HL-60 (cell line): Measurements from ENCODE around the gene CIB2.

ENCODE experiments used
- DNase-seq, 2 experiments: peaks; one replicate each; pipeline ENCODE4 v3.0.0-alpha.2; 2010 to 2020; ENCODE audit warnings: low read depth in 1 of 2, low spot score in 1 of 2
- H3K27ac ChIP-seq: fragments of 250-450 bp; sonication (Bioruptor Pico); replicated peaks from 2 replicates; pipeline ENCODE4 v1.5.1; 2020; ENCODE audit warnings: mild to moderate bottlenecking, moderate library complexity
- H3K27me3 ChIP-seq: fragments of 250-450 bp; sonication (Bioruptor Pico); 2 replicates; pipeline ENCODE4 v1.5.1; 2021; ENCODE audit warnings: mild to moderate bottlenecking, moderate library complexity; ENCODE audit not compliant: insufficient read depth, poor library complexity, severe bottlenecking
- H3K4me3 ChIP-seq: replicated peaks from 2 replicates; pipeline ENCODE4 v1.5.1; 2011; ENCODE audit warnings: mild to moderate bottlenecking, control low read depth, low read length; ENCODE audit not compliant: insufficient read depth
- CTCF ChIP-seq: IDR thresholded peaks from one replicate; pipeline ENCODE4 v1.5.1; 2011; ENCODE audit warnings: low read length, control low read depth, inconsistent platforms; ENCODE audit not compliant: insufficient read depth
- GABPA ChIP-seq: IDR thresholded peaks from 2 replicates; pipeline ENCODE4 v1.6.1; 2012; ENCODE audit warnings: low read depth
- POLR2AphosphoS5 ChIP-seq: IDR thresholded peaks from 2 replicates; pipeline ENCODE4 v1.6.1; 2012; ENCODE audit warnings: low read depth
- REST ChIP-seq: IDR thresholded peaks from 2 replicates; pipeline ENCODE4 v1.6.1; 2012; ENCODE audit warnings: low read depth; ENCODE audit not compliant: insufficient replicate concordance
- SPI1 ChIP-seq: IDR thresholded peaks from 2 replicates; pipeline ENCODE4 v1.6.1; 2012; ENCODE audit warnings: low read depth, mild to moderate bottlenecking, borderline replicate concordance

The CIB2 gene

GRCh38 chr15:78065973-78066946, 65.0 kb downstream of the CIB2 start:
- H3K27ac ChIP-seq, result peak overlapping the region; percentile 64; the same call in 1 of the 2 replicates

GRCh38 chr15:78065284-78065872, 65.9 kb downstream of the CIB2 start:
- H3K27me3 ChIP-seq, result no peaks in the 10 kb centered on the region
- peak in 1 of 2 experiments; percentile 78 for DNase-seq
- no peak for TF ChIP-seq REST
- peak overlapping the region; percentile 64 for H3K27ac ChIP-seq
- H3K4me3 ChIP-seq, result no peak overlapping the region

More at GRCh38 chr15:78065973-78066946, 65.0 kb downstream of the CIB2 start:
- TF ChIP-seq CTCF, result no peak
- no peak for TF ChIP-seq REST
- no peak for TF ChIP-seq SPI1
- TF ChIP-seq GABPA, result no peak
- no peak for TF ChIP-seq POLR2AphosphoS5
- no peak for DNase-seq
- Histone ChIP-seq H3K27me3 (no peaks in the 10 kb centered on the region), H3K4me3 (no peak overlapping the region)

GRCh38 chr15:78064544-78064943, 66.7 kb downstream of the CIB2 start:
- Histone ChIP-seq H3K27me3 (no peaks in the 10 kb centered on the region), H3K4me3 (no peak overlapping the region), H3K27ac (peak overlapping the region; percentile 64)
- no peak for DNase-seq
- TF ChIP-seq SPI1 (no peak), GABPA (no peak), CTCF (no peak), POLR2AphosphoS5 (no peak), REST (no peak)
